HG02981 (cell line): Measurements from ENCODE around the gene PCARE.

Experiments used
- ATAC-seq: cut with Tn5 transposase; IDR thresholded peaks from one replicate; pipeline ENCODE4 v1.9.1; 2021; ENCODE audit warnings: mild to moderate bottlenecking, moderate library complexity; ENCODE audit not compliant: unreplicated experiment

The PCARE gene

DNA sequence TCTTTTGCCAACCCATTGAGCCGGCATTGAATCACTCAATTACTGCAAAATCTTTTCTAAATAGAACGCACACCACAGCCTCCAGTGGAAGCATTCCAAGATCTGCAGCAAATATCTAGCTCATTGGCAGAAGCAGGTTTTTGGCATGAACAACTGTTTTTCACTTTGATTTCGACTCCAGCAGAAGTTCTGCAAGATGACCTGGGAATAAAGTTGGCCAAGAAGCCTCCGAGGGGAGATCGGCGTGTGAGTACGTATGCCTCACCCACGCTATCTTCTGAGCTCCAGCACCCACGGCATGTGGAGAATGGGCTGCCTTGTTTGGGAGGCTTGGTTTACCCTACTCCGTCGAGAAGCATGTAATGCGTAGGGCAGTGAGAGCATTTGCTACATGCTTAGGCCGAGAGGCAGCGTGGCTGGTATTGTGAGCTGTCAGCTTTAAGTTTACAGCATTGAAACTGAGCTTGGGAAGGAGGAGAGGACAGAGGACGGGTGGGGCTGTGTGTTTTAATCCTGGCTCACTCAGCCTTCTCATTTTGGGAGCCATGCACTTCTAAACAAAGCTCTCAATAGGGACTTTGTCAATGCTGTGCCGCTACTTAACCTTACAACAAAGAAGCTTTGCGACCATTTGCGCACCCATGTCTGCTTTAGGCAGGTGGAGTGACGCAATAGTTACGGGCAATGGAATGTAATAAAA lies 10.5 kb downstream of the PCARE start:
- no peak for ATAC-seq

DNA sequence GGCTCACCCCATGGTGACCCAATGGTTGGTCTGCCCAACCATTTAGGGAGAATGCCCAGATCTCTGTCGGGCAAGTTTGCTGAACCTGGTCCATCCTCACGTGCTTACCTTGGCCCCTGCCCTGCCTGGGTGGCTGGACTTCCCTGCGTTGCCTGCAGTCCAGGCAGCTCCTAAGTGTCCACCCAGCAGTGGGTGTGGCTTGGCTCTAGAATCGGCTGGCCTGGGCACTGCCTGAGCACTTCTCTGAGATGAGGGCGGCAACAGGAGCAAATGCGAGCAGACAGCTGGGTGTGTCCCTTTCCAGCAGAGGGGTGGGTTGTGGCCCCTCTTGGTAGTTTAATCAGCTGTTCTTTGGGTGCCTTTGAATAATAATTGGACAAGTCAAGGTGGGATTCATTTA lies 11.3 kb downstream of the PCARE start:
- ATAC-seq: no peak

DNA sequence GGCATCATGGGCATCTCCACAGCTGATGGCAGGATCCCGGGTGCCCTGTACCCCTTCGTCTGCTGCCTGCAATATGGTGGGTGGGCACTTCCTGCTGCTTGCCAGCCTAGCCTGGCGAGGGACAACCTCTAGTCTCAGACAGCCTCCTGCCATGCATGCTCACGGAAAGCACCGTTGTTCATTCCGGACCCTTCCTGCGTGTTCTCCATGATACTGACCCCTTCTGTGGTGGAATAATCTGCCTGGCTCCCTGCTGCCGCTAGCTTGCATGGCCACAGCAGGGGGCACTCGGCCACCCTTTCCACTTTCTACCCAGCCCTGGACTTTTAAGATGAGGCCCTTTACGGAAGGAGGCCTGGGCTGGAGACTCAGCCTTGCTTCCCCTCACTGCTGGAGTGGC lies 12.0 kb downstream of the PCARE start:
- ATAC-seq: no peak

DNA sequence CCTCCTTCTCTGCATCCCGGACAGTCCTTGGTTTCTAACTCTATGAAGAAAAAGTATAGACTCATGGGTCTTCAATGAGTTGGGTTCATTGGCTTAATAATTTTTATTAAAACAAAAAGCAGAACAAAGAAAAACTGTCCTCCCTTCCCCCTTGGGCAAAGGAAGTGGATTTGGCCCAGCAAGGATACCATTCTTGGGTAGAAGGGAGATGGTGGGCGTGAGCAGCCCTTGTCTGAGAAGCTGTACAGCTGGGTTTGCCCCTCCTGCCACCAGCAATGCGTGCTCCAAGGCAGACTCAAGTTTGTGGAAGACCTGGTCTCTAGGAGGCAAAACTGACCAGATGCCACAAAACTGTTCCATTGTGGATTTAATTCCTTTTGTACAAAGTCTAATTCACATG lies 12.7 kb downstream of the PCARE start:
- ATAC-seq: no peak

DNA sequence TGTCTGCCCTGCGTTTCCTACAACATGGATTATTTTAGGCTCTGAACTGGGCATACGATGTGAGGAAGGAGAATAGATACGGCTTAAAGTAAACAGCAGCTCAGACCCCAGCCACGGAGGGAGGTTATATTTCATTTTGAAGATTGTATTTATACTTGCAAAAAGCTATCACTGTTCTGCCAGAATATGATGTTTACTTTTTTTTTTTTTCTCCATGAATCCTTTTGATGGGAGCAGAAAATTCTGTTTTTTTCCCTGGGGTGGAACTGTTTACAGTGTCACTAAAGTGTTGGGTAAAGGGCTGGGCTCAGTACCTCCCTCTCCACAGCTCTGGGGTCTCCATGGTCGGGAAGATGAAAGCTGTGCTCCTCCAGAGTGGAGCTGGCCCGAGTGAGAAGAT lies 13.1 kb downstream of the PCARE start:
- ATAC-seq: no peak

DNA sequence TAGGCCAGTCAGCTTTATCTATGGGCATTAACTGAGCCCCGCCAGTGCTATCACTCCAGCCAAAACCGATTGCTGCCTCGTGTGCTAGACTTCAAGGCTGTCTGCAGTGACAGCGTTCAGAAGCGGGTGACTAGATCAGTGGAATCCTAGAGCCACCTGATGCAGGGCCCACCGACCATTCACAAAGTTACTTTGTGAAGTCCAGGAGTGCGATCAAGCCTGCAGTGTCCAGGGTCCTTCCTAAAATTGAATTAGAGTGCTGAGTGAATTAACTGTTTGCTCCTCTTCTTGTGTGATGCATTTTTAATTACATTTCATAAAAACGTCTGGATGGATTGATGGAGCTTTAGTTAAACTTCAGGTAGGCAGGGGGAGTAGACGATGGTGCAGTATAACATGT lies 13.9 kb downstream of the PCARE start:
- ATAC-seq: no peak

DNA sequence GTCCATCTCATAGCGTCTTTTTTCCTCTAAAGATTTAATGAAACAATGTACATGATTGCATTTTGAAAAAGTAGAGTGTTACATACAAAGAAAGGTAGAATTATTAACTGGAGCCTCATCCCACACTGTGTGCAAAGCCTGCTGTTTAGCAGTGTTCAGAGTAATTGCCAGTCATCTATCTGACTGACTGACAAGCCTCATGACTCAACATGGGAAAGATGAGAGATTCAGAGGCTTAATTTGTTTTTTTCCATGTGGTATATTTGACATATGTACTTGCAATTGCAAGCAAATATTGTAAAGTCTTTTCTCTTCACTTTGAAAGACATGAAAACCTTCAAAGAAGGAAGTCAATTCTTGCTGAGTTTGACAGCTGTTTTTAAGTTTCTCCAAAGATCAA lies 14.7 kb downstream of the PCARE start:
- ATAC-seq: no peak

DNA sequence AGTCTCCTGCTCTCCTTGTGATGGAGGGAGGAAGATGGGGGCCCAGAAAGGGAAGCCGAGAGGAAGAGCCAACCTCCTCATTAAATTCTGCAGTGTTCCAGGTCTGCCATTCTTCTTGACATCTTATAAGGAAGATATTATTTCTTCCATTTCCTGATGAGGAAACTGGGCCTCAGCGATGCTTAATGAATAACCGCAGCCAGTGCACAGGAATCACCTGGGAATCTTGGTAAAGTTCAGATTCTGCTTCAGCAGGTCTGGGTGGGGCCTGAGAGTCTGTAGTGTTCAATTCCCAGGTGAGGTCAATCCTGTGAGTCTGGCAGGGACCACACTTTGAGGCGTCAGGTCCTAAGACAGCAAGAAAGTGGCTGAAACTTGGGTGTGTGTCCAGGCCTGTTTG lies 17.3 kb downstream of the PCARE start:
- no peak for ATAC-seq

DNA sequence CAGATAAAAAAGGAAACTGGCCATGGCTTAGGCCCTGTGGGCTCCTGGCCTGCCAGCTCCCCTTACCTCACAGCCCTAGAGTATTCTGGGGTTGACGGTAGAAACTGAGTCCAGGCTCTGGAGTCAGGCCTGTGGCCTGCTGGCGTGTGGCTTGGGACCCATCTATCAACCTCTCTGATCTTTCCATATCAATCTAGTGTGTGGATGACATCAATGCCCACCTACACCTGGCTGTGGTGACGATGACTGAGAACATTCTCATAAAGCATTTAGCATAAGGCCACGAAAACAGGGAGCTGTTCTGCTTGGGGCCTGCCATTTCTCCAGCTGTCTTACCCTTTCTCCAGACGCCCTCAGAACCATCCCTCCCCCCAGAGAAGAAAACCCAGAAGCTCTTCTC lies 17.9 kb downstream of the PCARE start:
- ATAC-seq: no peak

DNA sequence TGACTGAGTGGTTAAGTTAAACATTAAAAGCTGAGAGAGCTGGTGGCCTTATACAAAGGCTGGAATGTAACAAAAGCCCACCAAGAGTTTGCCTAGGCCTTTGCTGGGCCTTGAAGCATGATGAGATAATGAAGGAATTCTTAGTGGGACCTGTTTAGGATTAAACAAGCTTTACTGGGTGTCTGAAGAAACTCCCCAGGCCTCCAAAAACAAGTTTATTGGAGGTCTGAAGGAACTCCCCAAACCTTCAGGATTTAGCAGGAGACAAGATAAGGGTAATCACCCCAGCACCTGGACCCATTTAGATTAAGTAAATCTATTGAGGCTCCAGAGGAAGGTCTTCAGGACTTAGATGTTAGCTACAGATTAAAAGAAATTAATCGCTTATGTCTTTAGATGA lies 18.7 kb downstream of the PCARE start:
- no peak for ATAC-seq

DNA sequence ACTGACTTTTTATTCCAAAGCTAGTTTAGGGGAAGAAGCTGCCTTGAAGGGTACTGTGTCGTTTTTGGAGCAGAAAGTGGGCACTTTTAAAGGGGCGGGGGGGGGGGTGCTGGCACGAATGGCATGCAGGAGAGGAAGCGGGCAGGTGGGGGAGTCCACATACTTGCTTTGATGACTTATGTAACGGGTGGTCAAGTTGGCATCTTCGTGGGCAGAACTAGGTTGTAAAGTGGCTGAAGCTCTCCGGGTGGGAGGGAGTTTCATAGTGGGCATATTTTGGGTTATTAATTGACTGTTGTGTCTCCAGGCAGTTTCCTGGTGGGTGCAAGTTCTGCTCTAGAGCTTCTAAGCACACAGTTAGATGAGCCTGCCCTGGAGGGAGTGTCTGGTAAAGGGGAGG lies 19.9 kb downstream of the PCARE start:
- ATAC-seq: no peak

DNA sequence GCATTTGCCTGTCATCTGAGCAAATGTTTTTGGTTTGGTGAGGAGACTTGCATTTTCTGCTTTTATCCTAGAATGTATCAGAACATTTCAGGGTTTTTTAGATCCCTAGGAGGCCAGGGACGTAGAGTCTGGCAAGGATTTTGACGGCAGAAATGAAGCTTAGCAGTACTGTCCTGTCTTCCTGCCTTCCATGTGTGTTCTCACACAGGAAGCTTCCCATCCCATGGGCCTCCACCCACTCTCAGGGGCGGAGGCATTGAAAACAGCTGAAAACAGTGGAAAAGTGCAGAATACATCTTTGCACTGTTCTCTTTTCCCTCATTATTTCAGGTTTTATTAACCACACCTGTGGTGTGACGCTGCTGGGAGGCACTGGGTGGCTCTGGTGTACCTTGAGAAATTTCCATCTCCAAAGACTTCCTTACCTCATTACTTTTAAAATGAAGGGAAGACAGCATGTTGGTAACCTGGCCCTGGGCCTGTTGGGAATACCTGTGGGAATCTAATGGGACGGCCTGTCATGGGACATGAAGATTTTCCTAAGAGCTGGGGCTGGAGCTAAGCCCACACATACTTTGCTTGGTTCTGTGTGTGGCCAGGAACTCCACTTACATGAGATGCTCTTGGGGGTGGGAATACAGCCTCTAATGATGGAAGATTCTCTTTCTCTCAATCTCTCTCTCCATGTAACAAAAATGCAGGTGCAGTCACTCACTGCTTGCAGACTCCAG lies 20.5 kb downstream of the PCARE start:
- ATAC-seq: no peak

DNA sequence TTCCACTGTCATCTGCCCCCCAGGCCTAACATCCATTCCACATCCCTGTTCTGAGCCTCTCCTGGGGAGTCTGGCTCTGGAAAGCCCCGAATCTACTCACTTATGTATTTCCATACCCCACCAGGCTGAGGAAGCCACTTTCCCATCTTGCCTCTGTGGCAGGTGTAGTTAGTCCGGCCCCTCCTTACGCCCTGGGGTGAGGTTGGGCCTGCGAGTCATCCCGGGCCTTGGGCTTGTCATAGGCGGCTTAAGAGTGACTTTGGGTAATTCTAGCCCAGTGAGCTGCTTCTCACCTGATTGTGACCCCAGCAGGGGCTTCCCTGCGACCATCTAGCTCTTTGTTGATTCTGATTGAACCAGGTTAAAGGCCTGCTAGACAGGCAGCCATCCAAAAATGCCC lies 21.1 kb downstream of the PCARE start:
- no peak for ATAC-seq

DNA sequence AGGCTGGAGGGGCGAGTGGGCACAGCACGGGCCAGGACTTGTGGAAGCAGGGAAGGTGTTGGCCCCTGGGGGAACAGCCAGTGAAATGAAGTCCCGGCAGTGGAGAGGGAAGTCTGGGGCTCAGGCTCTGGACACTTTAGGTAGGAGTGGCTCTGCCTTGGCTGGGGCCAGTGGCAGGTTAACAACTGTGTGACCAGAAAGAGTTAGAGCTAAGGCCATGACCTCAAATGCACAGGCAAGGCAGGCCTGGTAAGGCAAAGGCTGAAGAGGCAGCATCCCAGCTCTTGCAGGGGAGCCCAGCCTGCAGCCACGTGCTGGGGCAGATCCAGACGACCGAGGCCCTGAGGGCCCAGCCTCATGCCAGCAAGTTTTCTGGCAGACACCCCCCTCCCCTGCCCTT lies 21.5 kb downstream of the PCARE start:
- no peak for ATAC-seq

DNA sequence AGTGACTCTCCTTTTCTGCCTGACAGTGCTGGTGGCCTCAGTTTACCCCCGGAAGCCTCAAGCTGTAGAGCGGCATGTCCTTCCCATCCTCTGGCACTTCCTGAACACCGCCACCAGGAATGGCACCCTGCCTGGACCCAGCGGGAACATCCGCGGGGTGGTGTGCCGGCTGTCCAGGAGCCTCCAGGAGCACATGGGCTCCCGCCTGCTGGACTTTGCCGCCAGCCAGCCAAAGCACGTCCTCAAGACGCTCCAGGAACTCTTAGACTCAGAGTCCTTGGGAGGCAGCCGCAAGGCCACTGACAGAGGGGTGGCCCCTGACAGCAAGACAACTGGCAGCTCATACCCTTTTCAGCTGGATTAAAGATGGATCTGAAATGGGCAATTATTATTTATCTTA lies 22.6 kb downstream of the PCARE start:
- no peak for ATAC-seq

DNA sequence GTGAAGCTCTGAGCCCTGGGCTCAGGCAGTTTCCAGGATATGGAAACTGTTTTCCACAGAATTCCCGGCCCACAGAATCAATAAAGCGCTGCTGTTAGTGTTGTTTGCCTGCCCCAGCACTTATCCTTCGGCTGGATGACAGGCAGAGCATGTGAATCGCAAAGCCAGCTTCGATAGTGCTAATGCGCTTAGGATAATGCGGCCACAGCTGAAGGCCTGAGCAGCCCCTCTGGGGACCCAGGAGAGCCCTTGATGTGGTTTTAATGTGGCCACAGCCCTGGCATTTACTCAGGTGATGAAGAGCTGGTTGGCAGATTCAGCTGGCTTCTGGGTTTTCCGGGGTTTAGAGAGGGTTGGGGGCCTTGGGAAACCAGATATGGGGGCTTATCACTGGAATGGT lies 23.7 kb downstream of the PCARE start:
- no peak for ATAC-seq

DNA sequence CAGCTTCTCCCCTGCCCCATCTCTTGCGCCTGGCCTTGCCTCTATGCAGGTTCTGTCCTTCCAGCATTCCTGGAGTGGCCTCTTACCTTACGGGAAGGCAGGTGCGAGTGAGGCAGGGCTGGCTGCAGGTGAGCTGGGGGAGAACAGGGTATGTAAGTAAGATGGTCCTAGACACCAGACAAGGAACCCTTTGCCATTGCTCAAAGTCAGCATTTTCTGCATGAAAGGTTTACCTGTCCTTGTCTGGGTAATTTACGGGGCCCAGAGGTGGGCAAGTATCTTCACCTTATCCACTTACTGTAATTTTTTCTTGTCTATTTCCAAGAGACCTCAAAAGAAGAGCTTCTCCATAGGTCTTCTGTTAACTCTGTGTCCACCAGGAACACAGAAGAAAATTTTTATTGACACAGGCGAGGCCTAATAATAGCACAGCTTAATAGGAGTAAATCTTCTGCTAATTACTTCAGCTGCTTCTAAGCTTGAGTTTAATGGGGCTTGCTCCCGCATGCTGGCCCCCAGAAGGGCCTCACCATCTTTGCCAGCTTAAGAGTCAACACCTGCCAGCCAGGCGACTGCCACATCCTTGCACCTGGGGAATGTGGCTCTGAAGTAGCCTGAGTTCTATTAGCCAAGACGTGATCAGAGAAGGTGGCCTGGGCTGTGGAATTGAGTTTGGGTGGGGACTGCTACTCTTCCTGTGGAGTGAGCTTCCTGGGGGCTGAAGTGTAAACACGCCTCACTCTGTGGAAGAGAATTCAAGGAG lies 27.1 kb downstream of the PCARE start:
- no peak for ATAC-seq

DNA sequence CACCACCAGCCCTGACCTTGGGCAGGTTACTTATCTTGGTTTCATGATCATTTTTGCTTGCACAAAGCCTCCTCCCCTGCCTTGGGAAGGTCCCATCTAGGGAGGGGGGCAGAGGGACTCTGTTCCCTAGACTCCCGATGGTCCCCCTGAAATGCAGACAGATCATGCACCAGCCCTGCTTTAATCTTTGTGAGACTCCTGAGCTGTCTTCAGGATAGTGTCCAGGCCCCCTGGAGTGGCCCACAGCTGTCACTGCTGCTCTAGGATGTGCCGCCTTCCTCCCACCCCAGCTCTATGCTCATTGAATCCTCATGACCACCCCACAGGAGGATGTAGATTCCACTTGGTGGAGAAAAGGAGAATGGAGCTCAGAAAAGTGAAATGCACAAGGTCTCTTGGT lies 28.0 kb downstream of the PCARE start:
- ATAC-seq: no peak

DNA sequence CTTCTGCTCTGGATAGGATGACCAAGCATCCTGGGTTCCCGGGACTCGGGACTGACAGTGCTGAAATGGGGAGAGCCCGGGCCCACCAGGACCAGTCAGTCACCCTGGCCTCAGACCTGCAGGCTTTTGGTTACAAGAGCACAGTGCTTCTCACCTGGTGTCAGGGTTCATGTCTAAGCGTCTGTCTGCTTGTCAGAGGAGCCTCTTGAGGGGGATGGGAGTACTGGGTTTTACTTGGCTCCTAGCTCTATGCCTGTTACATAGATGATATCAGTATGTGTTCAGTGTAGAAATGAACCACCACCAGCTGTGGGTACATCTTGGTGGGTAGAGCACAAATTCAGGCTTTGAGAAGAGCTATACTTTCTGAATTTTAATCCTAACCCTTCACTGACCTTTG lies 29.9 kb downstream of the PCARE start:
- no peak for ATAC-seq

DNA sequence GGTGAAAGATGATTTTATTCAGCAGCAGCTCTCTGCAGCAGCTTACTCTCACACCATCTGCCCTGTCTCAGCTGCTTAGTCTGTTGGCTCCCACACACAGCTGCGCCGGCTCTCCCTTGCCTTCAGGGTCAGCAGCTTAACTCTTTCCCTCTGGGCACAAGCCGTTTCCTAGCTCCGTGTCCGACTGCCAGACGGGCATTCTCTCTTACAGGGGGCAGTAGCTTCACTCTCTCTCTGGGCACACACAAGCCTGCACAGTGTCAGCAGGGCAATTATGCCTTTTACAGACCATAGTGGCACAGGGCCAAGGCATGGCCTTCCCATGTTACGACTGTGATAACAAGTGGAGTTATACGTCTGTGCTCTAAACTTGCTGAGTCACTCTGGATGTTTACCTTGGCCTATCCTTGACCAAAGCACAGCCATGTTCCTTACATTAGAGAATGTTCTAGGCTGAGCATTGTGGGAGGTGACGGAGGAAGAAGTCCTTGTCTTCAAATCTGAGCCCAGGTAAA lies 31.7 kb downstream of the PCARE start:
- no peak for ATAC-seq

DNA sequence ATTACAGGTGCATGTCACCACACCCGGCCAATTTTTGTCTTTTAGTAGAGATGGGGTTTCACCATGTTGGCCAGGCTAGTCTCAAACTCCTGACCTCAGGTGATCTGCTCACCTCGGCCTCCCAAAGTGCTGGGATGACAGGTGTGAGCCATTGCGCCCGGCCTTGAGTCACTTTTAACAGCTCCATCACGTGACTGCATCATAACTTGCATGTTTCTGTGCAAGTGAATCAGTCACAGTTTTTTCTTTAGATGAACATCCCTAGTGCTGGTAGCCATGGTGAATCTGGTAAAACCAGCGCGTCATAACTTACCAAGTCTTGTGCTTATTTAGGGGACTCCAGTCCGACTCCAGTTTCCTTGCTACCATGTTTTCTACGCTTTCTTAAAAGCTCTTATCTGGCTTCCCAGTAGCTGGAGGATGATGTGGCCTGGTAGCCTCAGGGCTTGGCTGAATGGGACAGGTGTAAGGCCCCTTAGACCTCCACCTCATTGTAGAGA lies 33.1 kb downstream of the PCARE start:
- no peak for ATAC-seq

DNA sequence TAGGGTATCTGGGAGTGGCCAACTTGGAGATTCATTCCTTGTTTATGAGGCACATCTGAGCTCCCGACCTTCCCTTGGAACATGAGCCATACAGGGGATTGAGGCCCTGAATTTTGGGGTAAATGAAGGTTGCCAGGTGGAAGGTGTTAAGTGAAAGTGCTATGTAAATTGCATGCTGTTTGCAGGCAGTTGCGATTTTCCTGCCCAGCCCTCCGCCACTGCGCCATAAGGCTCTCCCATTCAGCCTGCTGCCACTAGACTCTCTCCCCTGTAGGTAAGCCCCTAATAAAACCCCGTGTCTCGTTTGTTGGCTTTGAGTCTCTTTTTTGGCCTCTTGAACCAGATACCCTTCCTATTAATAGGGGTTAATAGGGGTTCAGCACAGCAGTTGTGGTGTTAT lies 33.8 kb downstream of the PCARE start:
- ATAC-seq: no peak
